Naive thymus-derived CD4-positive, alpha-beta T cell (primary cell): ENCODE results near the gene TM4SF4. TPM values are rescaled to one million over a fixed set of nuclear protein-coding genes. Genes with fewer than 3 reads are reported as not detected.

Source experiments
- ATAC-seq: fragments of 150-1000 bp; cut with Tn5 transposase; 2 replicates; pipeline ENCODE4 v1.10.0; 2021; ENCODE audit warnings: mild to moderate bottlenecking, moderate library complexity
- CTCF ChIA-PET: fragments of 350-600 bp; sonication (Branson Sonifier 250); formaldehyde crosslinking; loops from one replicate; lab custom pipeline; 2021; ENCODE audit warnings: antibody characterized with exemption; lab: Charles Lee
- POLR2A ChIA-PET: fragments of 350-600 bp; sonication (Branson Sonifier 250); formaldehyde crosslinking; loops from one replicate; lab custom pipeline; 2021; ENCODE audit warnings: antibody characterized with exemption, inconsistent platforms; lab: Charles Lee
- DNase-seq, 9 donors: peaks; one replicate each; pipeline versions ENCODE4 v3.0.0 to v3.0.0-alpha.2; 2020 to 2022; ENCODE audit warnings: mixed read lengths in 1 of 9
- H3K27ac ChIP-seq: one replicate; pipeline ENCODE4 v1.7.0; 2013; ENCODE audit warnings: mild to moderate bottlenecking, low read depth, low read length, moderate library complexity
- H3K27me3 ChIP-seq, 2 donors: one replicate each; pipeline ENCODE4 v1.7.0; 2013; ENCODE audit warnings: low read length in 2 of 2, mild to moderate bottlenecking in 2 of 2, moderate library complexity in 2 of 2; ENCODE audit not compliant: control insufficient read depth in 2 of 2, insufficient read depth in 2 of 2
- H3K36me3 ChIP-seq, 3 experiments: 1 replicate in 2 of 3; 2 replicates in 1 of 3; pipeline ENCODE4 v1.7.0; 2013; ENCODE audit warnings: low read length in 3 of 3, mild to moderate bottlenecking in 3 of 3, moderate library complexity in 1 of 3; ENCODE audit not compliant: insufficient read depth in 3 of 3, control insufficient read depth in 2 of 3
- H3K4me1 ChIP-seq, 2 donors: one replicate each; pipeline ENCODE4 v1.7.0; 2013; ENCODE audit warnings: low read length in 2 of 2, mild to moderate bottlenecking in 2 of 2, moderate library complexity in 1 of 2; ENCODE audit not compliant: control insufficient read depth in 2 of 2, insufficient read depth in 2 of 2
- H3K4me3 ChIP-seq: 2 replicates; pipeline ENCODE4 v1.7.0; 2013; ENCODE audit warnings: mild to moderate bottlenecking, low read length
- H3K9me3 ChIP-seq, 3 experiments: 1 replicate in 2 of 3; 2 replicates in 1 of 3; pipeline ENCODE4 v1.7.0; 2013; ENCODE audit warnings: low read length in 3 of 3; ENCODE audit not compliant: control insufficient read depth in 2 of 3
- H3K27ac Mint-ChIP-seq, 9 donors: one replicate each; pipeline ENCODE4 v1.8.0; 2020 to 2022; ENCODE audit warnings: mixed read lengths in 9 of 9, mild to moderate bottlenecking in 8 of 9, moderate library complexity in 5 of 9, inconsistent platforms in 2 of 9
- H3K27me3 Mint-ChIP-seq, 5 donors: one replicate each; pipeline ENCODE4 v1.8.0; 2021 to 2022; ENCODE audit warnings: mixed read lengths in 5 of 5, mild to moderate bottlenecking in 1 of 5
- H3K36me3 Mint-ChIP-seq, 5 donors: one replicate each; pipeline ENCODE4 v1.8.0; 2020 to 2022; ENCODE audit warnings: mixed read lengths in 5 of 5, mild to moderate bottlenecking in 3 of 5, inconsistent platforms in 1 of 5
- H3K4me1 Mint-ChIP-seq, 7 donors: one replicate each; pipeline ENCODE4 v1.8.0; 2020 to 2022; ENCODE audit warnings: mixed read lengths in 7 of 7, mild to moderate bottlenecking in 3 of 7, inconsistent platforms in 1 of 7
- H3K4me3 Mint-ChIP-seq, 10 donors: one replicate each; pipeline ENCODE4 v1.8.0; 2020 to 2022; ENCODE audit warnings: mild to moderate bottlenecking in 10 of 10, mixed read lengths in 10 of 10, moderate library complexity in 6 of 10, inconsistent platforms in 2 of 10
- H3K9me3 Mint-ChIP-seq, 11 donors: one replicate each; pipeline ENCODE4 v1.8.0; 2020 to 2022; ENCODE audit warnings: mixed read lengths in 11 of 11, mild to moderate bottlenecking in 4 of 11, inconsistent platforms in 1 of 11, moderate library complexity in 1 of 11
- intact Hi-C, 2 donors: fragments of 100-400 bp; cut with micrococcal nuclease; formaldehyde crosslinking; loops; one replicate each; pipeline ENCODE4 v1.15.1; 2023
- polyA plus RNA-seq, 2 donors: library from polyadenylated mRNA; unstranded; fragments of 300-500 nt; fragmentation: Illumina TruSeq; gene quantifications; one replicate each; pipeline ENCODE4 v1.2.3, GENCODE V29; 2021
- total RNA-seq, 6 experiments: library from RNA in 5 of 6; stranded (reverse) in 5 of 6; gene quantifications; 1 replicate in 5 of 6; 2 replicates in 1 of 6; pipeline ENCODE4 v1.2.3 and lab custom pipeline; 2021 to 2026

The TM4SF4 gene, protein sequence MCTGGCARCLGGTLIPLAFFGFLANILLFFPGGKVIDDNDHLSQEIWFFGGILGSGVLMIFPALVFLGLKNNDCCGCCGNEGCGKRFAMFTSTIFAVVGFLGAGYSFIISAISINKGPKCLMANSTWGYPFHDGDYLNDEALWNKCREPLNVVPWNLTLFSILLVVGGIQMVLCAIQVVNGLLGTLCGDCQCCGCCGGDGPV
- total RNA-seq (not detected), polyA plus RNA-seq (not detected), total RNA-seq (lab: John Stamatoyannopoulos, UW) (not detected)

DNA sequence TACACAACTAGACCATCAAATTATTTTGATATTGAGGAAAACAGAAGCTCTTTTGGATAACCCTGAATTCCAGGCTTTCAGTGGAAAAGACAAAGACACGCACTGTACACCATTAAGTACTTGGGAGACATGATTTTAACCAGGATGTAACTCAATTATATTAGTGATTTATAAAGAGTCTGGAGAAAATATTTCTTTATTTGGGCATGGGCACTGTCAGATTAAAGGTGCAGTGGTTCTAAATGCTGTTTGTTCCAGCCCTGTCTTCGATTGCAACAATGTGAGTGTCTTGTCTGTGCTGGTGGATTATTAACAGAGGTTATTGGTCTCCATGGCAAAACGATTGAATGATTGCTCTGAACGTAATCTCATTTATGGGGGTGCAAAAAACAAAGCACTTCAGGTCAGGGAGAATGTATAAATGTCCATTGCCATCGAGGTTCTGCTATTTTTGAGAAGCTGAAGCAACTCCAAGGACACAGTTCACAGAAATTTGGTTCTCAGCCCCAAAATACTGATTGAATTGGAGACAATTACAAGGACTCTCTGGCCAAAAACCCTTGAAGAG, at the start of gene TM4SF4:
TSS of gene TM4SF4 (plus strand) at position 448 of the 568 bp plus-strand sequence. CDS start 181 bp downstream, outside the sequence.
- Mint-ChIP-seq H3K9me3 (no peaks in the 10 kb centered on the region), H3K36me3 (no peaks in the 10 kb centered on the region), H3K27ac (no peak within 1 kb of the TSS), H3K27me3 (peaks cover 0 to 27% (median 8%) of the 10 kb centered on the region in 5 donors), H3K4me3 (no peak within 1 kb of the TSS), H3K4me1 (peaks cover 0 to 5% (median 0%) of the 10 kb centered on the region in 7 donors)
- CTCF ChIA-PET = no interaction called here
- no peaks in the 10 kb centered on the region for H3K9me3 ChIP-seq
- H3K27me3 ChIP-seq = no peaks in the 10 kb centered on the region
- no peaks in the 10 kb centered on the region for H3K4me1 ChIP-seq
- H3K4me3 ChIP-seq = no peak within 1 kb of the TSS
- intact Hi-C loops = no loop called here
- ATAC-seq (no peak), DNase-seq (no peak)
- POLR2A ChIA-PET = no interaction called here
- no peaks in the 10 kb centered on the region for H3K36me3 ChIP-seq
- no peak within 1 kb of the TSS for H3K27ac ChIP-seq

DNA sequence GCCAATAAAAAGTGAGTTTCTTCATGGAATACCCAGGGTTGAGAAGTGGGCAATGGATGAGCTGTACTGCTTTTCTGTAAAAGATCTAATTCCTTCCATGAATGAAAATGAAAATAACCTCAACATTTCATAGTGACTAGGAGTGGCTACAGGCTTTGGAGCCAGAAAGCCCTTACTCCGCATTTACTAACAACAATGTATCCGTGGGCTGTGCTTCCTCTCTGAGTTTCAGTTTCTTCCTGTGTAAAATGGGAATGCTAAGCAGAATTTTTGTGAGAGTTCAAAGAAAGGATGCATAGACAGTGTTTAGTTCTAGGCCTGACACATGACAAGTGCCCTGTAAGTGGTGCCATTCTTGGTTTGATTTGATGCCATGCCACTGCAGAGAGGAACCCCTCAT, 49.6 kb upstream of the TM4SF4 start:
- Histone ChIP-seq H3K4me1 (no peaks in the 10 kb centered on the region), H3K4me3 (no peak overlapping the region), H3K9me3 (no peaks in the 10 kb centered on the region), H3K27ac (no peak overlapping the region), H3K27me3 (no peaks in the 10 kb centered on the region), H3K36me3 (no peaks in the 10 kb centered on the region)
- CTCF ChIA-PET = no interaction called here
- H3K27ac Mint-ChIP-seq = no peak overlapping the region
- ATAC-seq (no peak), DNase-seq (no peak)
- no peaks in the 10 kb centered on the region for H3K36me3 Mint-ChIP-seq
- H3K27me3 Mint-ChIP-seq = peaks cover 9 to 29% (median 19%) of the 10 kb centered on the region in 5 donors
- H3K4me3 Mint-ChIP-seq = no peak overlapping the region
- POLR2A ChIA-PET = no interaction called here
- intact Hi-C loops = no loop called here
- H3K4me1 Mint-ChIP-seq = no peaks in the 10 kb centered on the region
- peaks cover 0 to 3% (median 0%) of the 10 kb centered on the region in 11 donors for H3K9me3 Mint-ChIP-seq

DNA sequence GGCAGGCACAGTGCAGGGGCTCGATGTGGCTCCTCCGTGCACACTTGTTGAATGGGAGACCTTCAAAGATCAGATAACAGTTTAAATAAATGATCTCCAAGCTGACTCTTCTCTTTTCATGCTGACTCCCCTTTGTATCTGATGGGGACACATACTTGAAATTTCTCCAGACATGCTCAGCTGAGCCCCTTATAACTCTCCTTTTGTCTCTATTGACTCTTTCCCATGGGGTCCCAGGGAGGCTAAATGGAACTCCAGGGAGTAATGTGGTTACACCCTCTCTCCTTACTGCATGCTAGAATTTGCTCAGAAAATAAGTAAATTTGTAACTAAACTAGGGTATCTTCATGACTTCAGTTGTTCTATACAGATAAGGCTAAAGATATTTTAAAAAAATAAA, 48.2 kb upstream of the TM4SF4 start:
- Mint-ChIP-seq H3K9me3 (peaks cover 0 to under 1% (median 0%) of the 10 kb centered on the region in 11 donors), H3K36me3 (no peaks in the 10 kb centered on the region), H3K27ac (no peak overlapping the region), H3K4me3 (no peak overlapping the region), H3K4me1 (no peaks in the 10 kb centered on the region), H3K27me3 (peaks cover 9 to 31% (median 17%) of the 10 kb centered on the region in 5 donors)
- ChIA-PET POLR2A (no interaction called here), CTCF (no interaction called here)
- Histone ChIP-seq H3K4me1 (no peaks in the 10 kb centered on the region), H3K9me3 (no peaks in the 10 kb centered on the region), H3K36me3 (no peaks in the 10 kb centered on the region), H3K27ac (no peak overlapping the region), H3K4me3 (no peak overlapping the region), H3K27me3 (no peaks in the 10 kb centered on the region)
- intact Hi-C loops = no loop called here
- DNase-seq (no peak), ATAC-seq (no peak)

DNA sequence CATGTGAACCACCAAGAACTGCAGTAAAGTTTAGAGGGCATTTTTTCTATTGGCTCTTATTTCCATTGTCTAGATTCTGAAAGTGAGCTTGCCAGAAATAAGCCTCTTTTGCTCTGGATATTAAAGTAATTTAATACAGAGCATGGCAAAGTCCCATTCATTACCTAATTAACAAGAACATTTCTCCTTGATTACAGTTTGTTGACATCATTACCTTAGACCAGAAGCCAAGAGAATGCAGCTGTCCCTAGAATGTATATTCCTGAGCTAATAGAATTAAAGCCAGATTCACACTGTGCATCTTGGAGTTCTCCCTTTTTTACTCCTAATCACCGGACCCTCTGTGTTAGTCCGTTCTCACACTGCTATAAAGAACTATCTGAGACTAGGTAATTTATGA, 46.4 kb upstream of the TM4SF4 start:
- Mint-ChIP-seq H3K4me3 (no peak overlapping the region), H3K9me3 (no peaks in the 10 kb centered on the region), H3K36me3 (no peaks in the 10 kb centered on the region), H3K27me3 (peaks cover 9 to 26% (median 18%) of the 10 kb centered on the region in 5 donors), H3K27ac (no peak overlapping the region), H3K4me1 (no peaks in the 10 kb centered on the region)
- ATAC-seq = no peak
- Histone ChIP-seq H3K4me3 (no peak overlapping the region), H3K9me3 (no peaks in the 10 kb centered on the region), H3K36me3 (no peaks in the 10 kb centered on the region), H3K27ac (no peak overlapping the region), H3K4me1 (no peaks in the 10 kb centered on the region), H3K27me3 (no peaks in the 10 kb centered on the region)
- intact Hi-C loops = no loop called here
- ChIA-PET CTCF (no interaction called here), POLR2A (no interaction called here)
- no peak for DNase-seq

DNA sequence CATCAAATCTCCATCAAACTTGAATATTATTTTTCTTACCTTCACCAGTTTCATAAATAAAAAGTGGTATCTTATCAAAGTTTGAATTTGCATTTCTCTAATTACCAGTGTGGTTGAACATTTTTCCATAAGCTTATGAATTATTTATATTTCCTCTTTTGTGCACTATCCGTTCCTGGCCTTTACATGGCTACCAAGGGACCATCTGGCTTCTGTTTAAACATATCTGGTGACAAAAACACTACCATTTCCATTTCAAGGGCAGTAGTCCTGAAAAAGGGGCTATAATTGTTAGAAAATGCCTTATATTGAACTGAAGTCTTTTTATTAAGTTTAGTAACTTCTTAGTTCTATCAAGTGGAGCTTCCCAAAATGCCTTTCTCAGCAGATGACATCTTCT, 44.3 kb upstream of the TM4SF4 start:
- H3K27me3 ChIP-seq = no peaks in the 10 kb centered on the region
- ATAC-seq = no peak
- no peaks in the 10 kb centered on the region for H3K36me3 ChIP-seq
- Mint-ChIP-seq H3K27me3 (peaks cover 9 to 36% (median 23%) of the 10 kb centered on the region in 5 donors), H3K4me3 (no peak overlapping the region), H3K36me3 (no peaks in the 10 kb centered on the region), H3K27ac (no peak overlapping the region), H3K4me1 (no peaks in the 10 kb centered on the region), H3K9me3 (peaks cover 0 to 6% (median 0%) of the 10 kb centered on the region in 11 donors)
- no peak overlapping the region for H3K4me3 ChIP-seq
- no peak for DNase-seq
- no peak overlapping the region for H3K27ac ChIP-seq
- ChIA-PET CTCF (no interaction called here), POLR2A (no interaction called here)
- intact Hi-C loops = no loop called here
- no peaks in the 10 kb centered on the region for H3K9me3 ChIP-seq
- no peaks in the 10 kb centered on the region for H3K4me1 ChIP-seq

DNA sequence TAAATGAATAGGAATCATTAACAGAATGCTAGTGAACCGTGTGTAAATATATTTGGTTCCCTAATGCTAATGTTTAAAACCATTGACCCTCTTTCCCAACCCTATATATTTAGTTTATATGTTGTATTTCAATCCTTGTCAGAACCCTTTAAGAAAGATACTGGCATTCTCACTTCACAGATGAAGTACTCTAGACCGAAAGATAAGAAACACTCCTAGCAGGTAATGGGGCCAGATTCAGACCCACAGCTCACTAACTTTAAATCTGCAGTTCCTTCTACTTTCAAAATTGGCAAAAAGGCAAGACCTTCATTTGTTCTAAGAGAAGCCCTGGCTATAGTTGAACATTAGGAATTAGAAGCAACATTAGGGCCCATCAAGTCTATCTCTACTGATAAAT, 42.3 kb upstream of the TM4SF4 start:
- POLR2A ChIA-PET = no interaction called here
- Histone ChIP-seq H3K27ac (no peak overlapping the region), H3K9me3 (no peaks in the 10 kb centered on the region), H3K36me3 (no peaks in the 10 kb centered on the region), H3K4me1 (no peaks in the 10 kb centered on the region), H3K4me3 (no peak overlapping the region), H3K27me3 (no peaks in the 10 kb centered on the region)
- CTCF ChIA-PET = no interaction called here
- H3K36me3 Mint-ChIP-seq = no peaks in the 10 kb centered on the region
- peaks cover 0 to 6% (median 0%) of the 10 kb centered on the region in 11 donors for H3K9me3 Mint-ChIP-seq
- no peaks in the 10 kb centered on the region for H3K4me1 Mint-ChIP-seq
- ATAC-seq (no peak), DNase-seq (no peak)
- intact Hi-C loops = no loop called here
- no peak overlapping the region for H3K4me3 Mint-ChIP-seq
- H3K27ac Mint-ChIP-seq = no peak overlapping the region
- H3K27me3 Mint-ChIP-seq = peaks cover 9 to 43% (median 25%) of the 10 kb centered on the region in 5 donors
